ENCODE results near the gene TKT. TPM values are rescaled to one million over a fixed set of nuclear protein-coding genes. Genes with fewer than 3 reads are reported as not detected.

TKT gene
- total and polyA plus RNA-seq, 4 donors: 18.1 to 202 (median 129) TPM

DNA sequence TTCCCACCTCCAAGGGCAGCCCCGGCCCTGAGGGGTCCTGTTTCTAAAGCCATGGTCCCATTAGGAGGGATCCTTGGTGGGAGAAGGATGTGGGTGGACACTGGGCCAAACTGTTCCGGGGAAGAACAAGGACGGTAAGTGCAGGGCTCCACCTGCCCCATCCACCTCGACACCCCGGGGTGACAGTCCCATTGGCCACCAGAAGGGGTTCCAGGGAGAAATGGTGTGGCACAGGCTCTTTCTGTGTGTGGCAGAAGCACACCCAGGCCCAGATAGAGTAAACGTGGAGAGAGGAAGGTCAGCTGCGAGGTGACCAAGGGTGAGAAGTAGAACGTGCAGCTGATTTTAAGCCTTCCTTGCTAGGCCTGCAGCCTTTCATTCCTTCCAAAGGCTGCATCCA, 12.0 kb downstream of the TKT start:
- Histone ChIP-seq H3K36me3 (ENCODE audit: control insufficient read depth in 4 of 4, insufficient read depth in 3 of 4, low read depth in 1 of 4, low read length in 3 of 4) (peaks cover 0 to 12% (median 1%) of the 10 kb centered on the region in 4 donors), H3K9ac (ENCODE audit: low read depth in 1 of 2, low read length in 2 of 2) (no peak overlapping the region)

DNA sequence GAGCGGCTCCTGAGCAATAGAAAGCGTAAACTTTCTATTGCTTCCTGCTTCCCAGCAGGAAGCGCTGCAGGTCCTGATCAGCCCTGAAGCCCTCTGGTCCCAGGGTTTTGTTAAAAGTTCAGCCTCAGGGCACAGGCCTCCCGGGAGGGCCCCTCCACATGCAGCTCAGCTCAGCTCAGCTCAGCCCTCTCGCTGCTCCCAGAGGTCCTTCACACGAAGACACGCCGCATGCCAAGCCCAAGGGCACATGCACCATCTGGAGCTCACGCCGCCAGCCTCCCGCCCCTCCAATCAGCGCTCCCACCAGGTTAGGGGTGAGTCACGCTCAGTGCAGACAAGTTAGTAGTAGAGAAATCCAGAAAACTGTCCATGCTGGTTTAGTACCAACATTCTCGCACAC, 12.7 kb downstream of the TKT start:
- Histone ChIP-seq H3K27me3 (ENCODE audit: control insufficient read depth in 4 of 4, insufficient read depth in 4 of 4, low read length in 3 of 4) (no peaks in the 10 kb centered on the region), H3K4me1 (ENCODE audit: control insufficient read depth in 4 of 4, insufficient read depth in 4 of 4, low read length in 3 of 4) (peaks cover 6 to 10% (median 7%) of the 10 kb centered on the region in 4 donors), H3K4me3 (ENCODE audit: low read depth in 1 of 3, low read length in 3 of 3) (no peak overlapping the region), H3K9me3 (ENCODE audit: control insufficient read depth in 4 of 4, low read length in 3 of 4) (no peaks in the 10 kb centered on the region), H3K36me3 (ENCODE audit: control insufficient read depth in 4 of 4, insufficient read depth in 3 of 4, low read depth in 1 of 4, low read length in 3 of 4) (peaks cover 0 to 12% (median 1%) of the 10 kb centered on the region in 4 donors), H3K9ac (ENCODE audit: low read depth in 1 of 2, low read length in 2 of 2) (no peak overlapping the region), H3K27ac (ENCODE audit: low read depth in 1 of 2, low read length in 2 of 2) (no peak overlapping the region)
- no peak for DNase-seq (ENCODE audit: low spot score)
- 79% methylated on average over 14 of the region's 14 CpGs for WGBS
- TF ChIP-seq, protein P1, sequence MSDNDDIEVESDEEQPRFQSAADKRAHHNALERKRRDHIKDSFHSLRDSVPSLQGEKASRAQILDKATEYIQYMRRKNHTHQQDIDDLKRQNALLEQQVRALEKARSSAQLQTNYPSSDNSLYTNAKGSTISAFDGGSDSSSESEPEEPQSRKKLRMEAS (IDR thresholded peaks at IDR 0.05): no peak
- TF ChIP-seq, protein P2, sequence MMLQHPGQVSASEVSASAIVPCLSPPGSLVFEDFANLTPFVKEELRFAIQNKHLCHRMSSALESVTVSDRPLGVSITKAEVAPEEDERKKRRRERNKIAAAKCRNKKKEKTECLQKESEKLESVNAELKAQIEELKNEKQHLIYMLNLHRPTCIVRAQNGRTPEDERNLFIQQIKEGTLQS (IDR thresholded peaks at IDR 0.05): no peak
- TF ChIP-seq NR2F2 (IDR thresholded peaks at IDR 0.05) (no peak), JUND (IDR thresholded peaks at IDR 0.05) (no peak), EGR1 (IDR thresholded peaks at IDR 0.05; ENCODE audit: low read depth in 2 of 2) (no peak)
- TF ChIP-seq, protein P3, sequence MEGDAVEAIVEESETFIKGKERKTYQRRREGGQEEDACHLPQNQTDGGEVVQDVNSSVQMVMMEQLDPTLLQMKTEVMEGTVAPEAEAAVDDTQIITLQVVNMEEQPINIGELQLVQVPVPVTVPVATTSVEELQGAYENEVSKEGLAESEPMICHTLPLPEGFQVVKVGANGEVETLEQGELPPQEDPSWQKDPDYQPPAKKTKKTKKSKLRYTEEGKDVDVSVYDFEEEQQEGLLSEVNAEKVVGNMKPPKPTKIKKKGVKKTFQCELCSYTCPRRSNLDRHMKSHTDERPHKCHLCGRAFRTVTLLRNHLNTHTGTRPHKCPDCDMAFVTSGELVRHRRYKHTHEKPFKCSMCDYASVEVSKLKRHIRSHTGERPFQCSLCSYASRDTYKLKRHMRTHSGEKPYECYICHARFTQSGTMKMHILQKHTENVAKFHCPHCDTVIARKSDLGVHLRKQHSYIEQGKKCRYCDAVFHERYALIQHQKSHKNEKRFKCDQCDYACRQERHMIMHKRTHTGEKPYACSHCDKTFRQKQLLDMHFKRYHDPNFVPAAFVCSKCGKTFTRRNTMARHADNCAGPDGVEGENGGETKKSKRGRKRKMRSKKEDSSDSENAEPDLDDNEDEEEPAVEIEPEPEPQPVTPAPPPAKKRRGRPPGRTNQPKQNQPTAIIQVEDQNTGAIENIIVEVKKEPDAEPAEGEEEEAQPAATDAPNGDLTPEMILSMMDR (IDR thresholded peaks at IDR 0.05; ENCODE audit: low read depth, low read length, missing input control): no peak
- TF ChIP-seq, protein P4, sequence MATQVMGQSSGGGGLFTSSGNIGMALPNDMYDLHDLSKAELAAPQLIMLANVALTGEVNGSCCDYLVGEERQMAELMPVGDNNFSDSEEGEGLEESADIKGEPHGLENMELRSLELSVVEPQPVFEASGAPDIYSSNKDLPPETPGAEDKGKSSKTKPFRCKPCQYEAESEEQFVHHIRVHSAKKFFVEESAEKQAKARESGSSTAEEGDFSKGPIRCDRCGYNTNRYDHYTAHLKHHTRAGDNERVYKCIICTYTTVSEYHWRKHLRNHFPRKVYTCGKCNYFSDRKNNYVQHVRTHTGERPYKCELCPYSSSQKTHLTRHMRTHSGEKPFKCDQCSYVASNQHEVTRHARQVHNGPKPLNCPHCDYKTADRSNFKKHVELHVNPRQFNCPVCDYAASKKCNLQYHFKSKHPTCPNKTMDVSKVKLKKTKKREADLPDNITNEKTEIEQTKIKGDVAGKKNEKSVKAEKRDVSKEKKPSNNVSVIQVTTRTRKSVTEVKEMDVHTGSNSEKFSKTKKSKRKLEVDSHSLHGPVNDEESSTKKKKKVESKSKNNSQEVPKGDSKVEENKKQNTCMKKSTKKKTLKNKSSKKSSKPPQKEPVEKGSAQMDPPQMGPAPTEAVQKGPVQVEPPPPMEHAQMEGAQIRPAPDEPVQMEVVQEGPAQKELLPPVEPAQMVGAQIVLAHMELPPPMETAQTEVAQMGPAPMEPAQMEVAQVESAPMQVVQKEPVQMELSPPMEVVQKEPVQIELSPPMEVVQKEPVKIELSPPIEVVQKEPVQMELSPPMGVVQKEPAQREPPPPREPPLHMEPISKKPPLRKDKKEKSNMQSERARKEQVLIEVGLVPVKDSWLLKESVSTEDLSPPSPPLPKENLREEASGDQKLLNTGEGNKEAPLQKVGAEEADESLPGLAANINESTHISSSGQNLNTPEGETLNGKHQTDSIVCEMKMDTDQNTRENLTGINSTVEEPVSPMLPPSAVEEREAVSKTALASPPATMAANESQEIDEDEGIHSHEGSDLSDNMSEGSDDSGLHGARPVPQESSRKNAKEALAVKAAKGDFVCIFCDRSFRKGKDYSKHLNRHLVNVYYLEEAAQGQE (IDR thresholded peaks at IDR 0.05): no peak

More for the DNA sequence above, 12.0 kb downstream of the TKT start:
- Histone ChIP-seq H3K27me3 (ENCODE audit: control insufficient read depth in 4 of 4, insufficient read depth in 4 of 4, low read length in 3 of 4) (no peaks in the 10 kb centered on the region), H3K4me3 (ENCODE audit: low read depth in 1 of 3, low read length in 3 of 3) (no peak overlapping the region), H3K4me1 (ENCODE audit: control insufficient read depth in 4 of 4, insufficient read depth in 4 of 4, low read length in 3 of 4) (peaks cover 0 to 4% (median under 1%) of the 10 kb centered on the region in 4 donors), H3K9me3 (ENCODE audit: control insufficient read depth in 4 of 4, low read length in 3 of 4) (no peaks in the 10 kb centered on the region), H3K27ac (ENCODE audit: low read depth in 1 of 2, low read length in 2 of 2) (no peak overlapping the region)
- 94% methylated on average over 8 of the region's 8 CpGs for WGBS
- TF ChIP-seq YY1 (IDR thresholded peaks at IDR 0.05) (no peak), HNF4G (IDR thresholded peaks at IDR 0.05) (no peak), RXRA (IDR thresholded peaks at IDR 0.05) (no peak), HNF4A (conservative IDR thresholded peaks at IDR 0.05) (no peak)
- TF ChIP-seq, protein P1 (IDR thresholded peaks at IDR 0.05): no peak
- no peak for DNase-seq (ENCODE audit: low spot score)

DNA sequence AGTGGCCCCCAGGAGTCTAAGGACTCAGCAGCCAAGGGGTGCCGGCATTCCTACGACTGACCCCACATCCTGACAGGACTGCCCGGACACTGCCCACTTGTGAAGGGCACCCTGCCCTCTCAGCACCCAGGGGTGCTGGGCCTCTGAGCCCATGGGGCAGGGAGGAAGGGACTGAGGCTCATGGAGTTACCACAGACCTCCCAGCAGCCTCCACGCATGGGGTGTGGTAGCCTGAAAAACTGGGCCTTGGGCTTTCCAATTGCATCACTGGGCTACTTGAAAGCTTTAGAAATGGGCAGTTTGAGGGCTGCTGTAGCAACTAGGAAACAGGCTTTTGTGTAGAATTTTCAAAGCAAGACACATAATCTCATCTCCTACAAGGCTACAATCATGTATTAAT, 13.2 kb downstream of the TKT start:
- WGBS: 87% methylated on average over 4 of the region's 4 CpGs
- peaks cover 0 to 12% (median 1%) of the 10 kb centered on the region in 4 donors for H3K36me3 ChIP-seq (ENCODE audit: control insufficient read depth in 4 of 4, insufficient read depth in 3 of 4, low read depth in 1 of 4, low read length in 3 of 4)
- H3K9me3 ChIP-seq (ENCODE audit: control insufficient read depth in 4 of 4, low read length in 3 of 4): no peaks in the 10 kb centered on the region
- H3K4me3 ChIP-seq (ENCODE audit: low read depth in 1 of 3, low read length in 3 of 3): no peak overlapping the region
- no peaks in the 10 kb centered on the region for H3K27me3 ChIP-seq (ENCODE audit: control insufficient read depth in 4 of 4, insufficient read depth in 4 of 4, low read length in 3 of 4)
- no peak for TF ChIP-seq HNF4A (conservative IDR thresholded peaks at IDR 0.05)
- TF ChIP-seq GABPA (IDR thresholded peaks at IDR 0.05 in 1 of 2, conservative IDR thresholded peaks at IDR 0.05 in 1 of 2): no peak
- TF ChIP-seq FOXA2 (IDR thresholded peaks at IDR 0.05): no peak
- TF ChIP-seq, protein P3 (IDR thresholded peaks at IDR 0.05; ENCODE audit: low read depth, low read length, missing input control): no peak
- TF ChIP-seq, protein P1 (IDR thresholded peaks at IDR 0.05): no peak
- TF ChIP-seq, protein P2 (IDR thresholded peaks at IDR 0.05): no peak
- TF ChIP-seq EGR1 (IDR thresholded peaks at IDR 0.05; ENCODE audit: low read depth in 2 of 2): no peak
- TF ChIP-seq, protein P5, sequence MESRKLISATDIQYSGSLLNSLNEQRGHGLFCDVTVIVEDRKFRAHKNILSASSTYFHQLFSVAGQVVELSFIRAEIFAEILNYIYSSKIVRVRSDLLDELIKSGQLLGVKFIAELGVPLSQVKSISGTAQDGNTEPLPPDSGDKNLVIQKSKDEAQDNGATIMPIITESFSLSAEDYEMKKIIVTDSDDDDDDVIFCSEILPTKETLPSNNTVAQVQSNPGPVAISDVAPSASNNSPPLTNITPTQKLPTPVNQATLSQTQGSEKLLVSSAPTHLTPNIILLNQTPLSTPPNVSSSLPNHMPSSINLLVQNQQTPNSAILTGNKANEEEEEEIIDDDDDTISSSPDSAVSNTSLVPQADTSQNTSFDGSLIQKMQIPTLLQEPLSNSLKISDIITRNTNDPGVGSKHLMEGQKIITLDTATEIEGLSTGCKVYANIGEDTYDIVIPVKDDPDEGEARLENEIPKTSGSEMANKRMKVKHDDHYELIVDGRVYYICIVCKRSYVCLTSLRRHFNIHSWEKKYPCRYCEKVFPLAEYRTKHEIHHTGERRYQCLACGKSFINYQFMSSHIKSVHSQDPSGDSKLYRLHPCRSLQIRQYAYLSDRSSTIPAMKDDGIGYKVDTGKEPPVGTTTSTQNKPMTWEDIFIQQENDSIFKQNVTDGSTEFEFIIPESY (IDR thresholded peaks at IDR 0.05): no peak
- TF ChIP-seq SP1 (IDR thresholded peaks at IDR 0.05): no peak
- no peak for TF ChIP-seq RXRA (IDR thresholded peaks at IDR 0.05)
- H3K4me1 ChIP-seq (ENCODE audit: control insufficient read depth in 4 of 4, insufficient read depth in 4 of 4, low read length in 3 of 4): peaks cover 8 to 12% (median 10%) of the 10 kb centered on the region in 4 donors
- H3K9ac ChIP-seq (ENCODE audit: low read depth in 1 of 2, low read length in 2 of 2): no peak overlapping the region
- DNase-seq (ENCODE audit: low spot score): no peak
- H3K27ac ChIP-seq (ENCODE audit: low read depth in 1 of 2, low read length in 2 of 2): no peak overlapping the region

Data from liver (tissue), 9 donors.